ELR (cell line): Measurements from ENCODE around the gene BCAN.
"Not testable (repeated sequence)": the region's sequence is repeated elsewhere in the genome, so short reads cannot be mapped to it uniquely, and the experiment has no call there.

Experiments
- DNase-seq: peaks from one replicate; pipeline ENCODE4 v3.0.0-alpha.2; 2015; ENCODE audit warnings: low read depth

Gene BCAN

GRCh38 chr1:156616463-156616862 lies 25.5 kb upstream of the BCAN start:
- peak; percentile 37 for DNase-seq

DNA sequence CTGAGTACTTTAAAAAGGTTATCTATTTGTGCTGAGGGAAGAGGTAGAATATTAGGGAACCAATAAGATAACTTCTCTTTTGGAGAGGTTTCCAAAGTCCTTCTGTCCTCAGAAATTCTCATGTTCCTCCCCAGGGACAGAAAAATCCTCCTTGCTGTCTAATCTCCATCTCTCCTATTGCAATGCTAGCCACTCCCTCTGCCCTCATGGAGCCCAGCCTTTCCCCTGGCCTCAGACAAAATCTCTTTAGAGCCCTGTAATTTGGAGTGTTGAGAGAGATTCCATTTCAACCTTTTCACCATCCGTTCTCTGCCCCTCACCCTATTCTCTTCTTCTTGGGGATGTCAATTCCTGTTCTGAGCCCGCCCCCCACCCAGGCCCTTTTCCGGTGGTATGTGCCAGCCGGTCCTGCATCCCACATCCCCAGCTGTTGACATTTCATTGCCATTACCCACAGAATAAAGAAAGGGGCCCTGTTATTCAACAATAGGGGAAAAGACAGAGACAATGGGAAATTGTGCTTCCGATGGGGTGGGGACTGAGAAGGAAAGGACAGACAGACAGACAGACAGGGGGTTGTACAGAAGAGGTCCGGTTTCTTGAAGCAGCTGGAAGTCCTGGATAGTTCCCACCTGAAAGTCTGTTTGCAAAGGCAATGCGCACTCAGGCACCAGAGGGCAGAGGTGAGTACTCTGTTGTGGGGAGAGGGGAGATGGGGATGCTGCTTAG lies 22.9 kb upstream of the BCAN start, which contains the start of gene HAPLN2:
Gene HAPLN2, plus strand, starts transcription at position 563 of the 729 bp plus-strand sequence. CDS start 4,076 bp downstream, outside the sequence.
- DNase-seq: peak; percentile 42

- no peak for DNase-seq
These were observed 22.3 kb upstream of the BCAN start for GRCh38 chr1:156619582-156619955.

DNA sequence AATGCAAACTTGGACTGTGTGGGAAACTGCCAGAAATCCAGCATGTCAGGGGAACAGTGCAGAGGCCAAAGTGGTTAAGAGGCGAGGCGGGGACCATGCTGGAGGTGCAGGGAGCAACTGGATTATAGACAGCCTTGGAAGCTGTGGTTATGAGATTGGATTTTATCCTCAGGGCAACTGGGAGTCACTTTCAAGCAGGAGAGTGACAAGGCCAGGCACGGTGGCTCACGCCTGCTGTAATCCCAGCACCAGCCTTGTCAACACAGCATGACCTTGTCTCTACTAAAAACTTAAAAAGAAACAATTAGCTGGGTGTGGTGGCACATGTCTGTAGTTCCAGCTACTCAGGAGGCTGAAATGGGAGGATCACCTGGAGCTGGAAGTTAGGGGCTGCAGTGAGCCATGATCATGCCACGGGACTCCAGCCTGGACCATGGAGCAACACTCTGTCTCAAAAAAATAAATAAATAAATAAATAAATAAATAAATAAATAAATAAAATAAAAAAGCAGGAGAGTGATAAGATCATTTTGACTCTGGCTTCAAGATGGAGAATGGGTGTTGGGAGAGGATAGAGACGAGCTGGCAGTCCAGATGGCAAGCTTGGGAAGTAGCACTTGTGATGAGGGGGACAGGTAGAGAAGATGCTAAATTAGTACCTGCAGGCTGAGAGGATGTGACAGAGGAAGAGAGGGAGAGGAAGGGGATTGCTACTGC lies 19.2 kb upstream of the BCAN start:
- no peak for DNase-seq

GRCh38 chr1:156623946-156624813 lies 17.7 kb upstream of the BCAN start:
- DNase-seq: peak; percentile 71

GRCh38 chr1:156624814-156625435 lies 17.0 kb upstream of the BCAN start:
- no peak for DNase-seq

DNA sequence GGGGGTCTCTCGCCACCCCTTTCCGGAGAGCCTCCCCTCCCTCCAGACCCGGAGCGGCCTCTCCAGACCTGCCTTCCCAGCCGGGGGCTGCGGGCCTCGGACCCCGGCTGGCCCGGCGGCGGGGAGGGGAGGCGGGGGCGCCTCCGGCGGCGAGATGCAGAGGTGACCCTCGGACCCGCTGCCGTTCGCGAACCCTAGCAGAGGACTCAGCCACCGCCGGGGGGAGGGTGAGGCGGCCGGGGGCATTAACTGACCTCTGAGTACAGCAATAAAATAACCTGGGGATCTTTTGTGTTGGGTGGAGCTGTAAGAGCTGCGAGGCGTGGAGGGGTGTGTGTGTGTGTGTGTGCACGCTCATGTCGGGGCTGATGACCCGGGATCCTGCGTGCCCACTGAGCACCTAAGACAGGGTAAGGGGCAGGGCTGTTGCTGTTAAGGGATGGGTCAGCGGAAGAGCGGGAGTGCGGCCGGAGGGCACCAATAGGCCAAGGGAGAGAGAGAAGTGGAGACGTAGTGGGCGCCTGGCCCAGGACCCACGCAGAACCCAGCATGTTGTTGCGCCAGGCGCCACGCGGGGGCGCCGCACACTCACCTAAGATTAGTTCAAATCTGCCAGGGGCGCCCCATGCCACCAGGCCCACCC lies 16.4 kb upstream of the BCAN start:
- DNase-seq: peak; percentile 60

GRCh38 chr1:156626079-156626438 lies 15.9 kb upstream of the BCAN start:
- no peak for DNase-seq

DNA sequence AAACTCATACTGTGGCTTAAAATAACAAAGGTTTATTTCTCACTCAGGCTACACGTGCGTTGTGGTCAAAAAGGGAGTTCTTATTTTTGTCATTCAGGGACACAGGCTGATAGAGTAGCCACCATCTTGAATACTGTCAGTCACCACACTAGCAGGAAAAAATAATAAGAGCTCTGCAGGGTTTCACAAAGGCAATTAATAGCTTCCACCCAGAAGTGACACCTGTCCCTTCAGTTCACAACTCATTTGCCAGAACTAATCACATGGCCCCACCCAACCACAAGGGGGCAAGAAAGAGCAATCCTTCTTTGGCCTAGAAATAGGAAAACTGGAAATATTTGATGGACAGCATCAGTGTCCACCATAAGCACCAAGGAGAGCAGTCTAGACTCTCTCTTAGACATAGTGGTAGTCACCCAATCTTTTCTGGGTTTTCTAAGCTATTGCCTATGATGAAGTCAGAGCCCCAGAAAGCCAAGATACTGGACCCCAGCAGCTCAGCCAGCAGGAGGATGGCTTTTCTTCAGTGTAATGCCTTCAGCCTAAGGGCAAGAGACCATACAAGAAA lies 14.5 kb upstream of the BCAN start:
- peak; percentile 73 for DNase-seq

- DNase-seq: no peak
These were observed 12.0 kb upstream of the BCAN start for GRCh38 chr1:156629823-156630449.

DNA sequence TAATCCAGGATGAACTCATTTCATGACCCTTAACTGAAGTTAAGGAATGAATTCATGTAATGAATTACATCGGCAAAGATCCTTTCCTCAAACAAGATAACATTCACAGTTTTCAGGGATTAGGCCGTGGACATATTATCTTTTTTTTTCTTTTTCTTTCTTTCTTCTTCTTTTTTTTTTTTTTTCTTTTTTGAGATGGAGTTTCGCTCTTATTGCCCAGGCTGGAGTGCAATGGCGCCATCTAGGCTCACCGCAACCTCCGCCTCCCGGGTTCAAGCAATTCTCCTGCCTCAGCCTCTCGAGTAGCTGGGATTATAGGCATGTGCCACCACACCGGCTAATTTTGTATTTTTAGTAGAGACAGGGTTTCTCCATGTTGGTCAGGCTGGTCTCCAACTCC lies 10.8 kb upstream of the BCAN start:
- DNase-seq: not testable (repeated sequence)

DNA sequence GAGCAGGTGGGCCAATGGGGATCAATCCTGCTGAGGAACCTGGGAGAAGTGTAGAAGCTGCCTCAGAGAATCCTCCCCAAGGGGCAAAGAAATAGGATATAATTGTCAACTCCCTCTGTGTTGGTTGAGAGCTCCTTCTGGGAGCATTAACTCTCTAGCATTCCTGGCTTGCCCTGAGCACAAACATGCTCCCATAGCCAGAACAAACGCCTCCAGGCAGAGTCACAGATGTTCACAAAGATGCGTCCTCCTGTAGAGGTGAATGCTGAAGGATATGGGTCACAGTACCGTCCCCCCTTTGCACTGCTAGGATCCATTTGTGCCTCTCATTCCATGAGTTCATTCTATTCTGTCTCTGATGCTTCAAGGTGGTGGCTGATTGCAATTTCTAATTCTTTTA lies 9.6 kb upstream of the BCAN start:
- DNase-seq: no peak

DNA sequence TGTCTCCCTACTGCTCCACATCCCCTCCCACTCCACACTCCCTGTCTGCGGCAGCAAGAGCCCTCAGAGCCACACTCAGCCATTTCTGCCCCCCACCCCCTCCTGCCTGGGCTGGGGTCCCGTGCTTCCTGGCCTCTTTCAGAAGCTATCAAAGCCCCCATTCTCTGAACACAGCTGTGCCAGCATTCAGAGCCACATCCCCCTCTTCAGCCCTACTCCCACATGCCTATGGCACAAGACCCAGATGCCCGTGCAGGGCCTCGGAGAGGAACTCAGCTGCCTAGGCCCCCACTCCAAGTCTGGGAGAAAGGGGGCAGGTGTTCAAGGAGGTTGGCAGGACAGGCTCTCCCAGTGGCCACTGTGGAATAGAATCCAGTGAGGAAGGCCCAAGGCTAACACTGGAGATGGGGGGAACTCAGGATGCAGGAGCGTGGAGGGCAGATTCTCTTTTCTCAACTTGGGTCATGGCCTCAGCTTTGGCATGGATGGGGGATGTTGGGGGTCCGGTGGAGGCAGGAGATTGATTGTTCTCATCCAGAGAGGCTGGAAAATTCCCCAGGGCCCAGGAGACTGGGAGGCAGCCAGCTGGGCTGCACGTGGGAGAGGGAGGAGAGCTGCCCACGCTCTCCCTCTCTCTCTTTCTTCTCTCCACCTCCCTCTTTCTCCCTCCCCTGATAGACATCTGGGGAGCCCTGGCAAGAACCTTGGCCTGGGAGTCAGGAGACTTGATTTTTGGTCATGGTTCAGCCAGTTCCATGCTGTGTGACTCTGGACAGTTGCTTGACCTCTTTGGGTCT lies 3.5 kb upstream of the BCAN start:
- no peak for DNase-seq

DNA sequence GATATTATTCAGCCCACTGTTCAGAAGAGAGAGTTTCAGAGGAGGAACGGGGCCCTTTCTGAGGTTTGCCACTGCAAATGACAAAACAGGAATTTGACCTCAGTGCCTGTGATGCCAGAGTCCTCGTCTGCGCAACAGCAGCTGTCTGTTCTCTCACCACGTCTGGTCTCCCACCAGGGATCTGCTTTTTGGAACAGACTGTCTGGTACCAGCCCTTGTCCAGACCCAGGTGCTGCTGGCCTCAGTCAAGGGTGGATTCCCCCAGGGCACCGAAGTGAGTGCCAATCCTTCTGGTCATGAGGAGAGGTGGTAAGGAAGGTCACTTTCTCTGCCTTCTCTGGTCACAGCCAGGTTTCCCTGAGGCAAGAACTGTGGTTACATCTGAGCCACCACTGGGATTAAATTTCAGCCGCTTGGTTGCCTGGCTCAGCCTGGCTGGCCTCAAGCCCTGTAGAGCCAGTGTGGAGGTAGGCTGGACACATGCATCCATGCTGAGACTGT lies 2.3 kb upstream of the BCAN start:
- DNase-seq: peak; percentile 63

DNA sequence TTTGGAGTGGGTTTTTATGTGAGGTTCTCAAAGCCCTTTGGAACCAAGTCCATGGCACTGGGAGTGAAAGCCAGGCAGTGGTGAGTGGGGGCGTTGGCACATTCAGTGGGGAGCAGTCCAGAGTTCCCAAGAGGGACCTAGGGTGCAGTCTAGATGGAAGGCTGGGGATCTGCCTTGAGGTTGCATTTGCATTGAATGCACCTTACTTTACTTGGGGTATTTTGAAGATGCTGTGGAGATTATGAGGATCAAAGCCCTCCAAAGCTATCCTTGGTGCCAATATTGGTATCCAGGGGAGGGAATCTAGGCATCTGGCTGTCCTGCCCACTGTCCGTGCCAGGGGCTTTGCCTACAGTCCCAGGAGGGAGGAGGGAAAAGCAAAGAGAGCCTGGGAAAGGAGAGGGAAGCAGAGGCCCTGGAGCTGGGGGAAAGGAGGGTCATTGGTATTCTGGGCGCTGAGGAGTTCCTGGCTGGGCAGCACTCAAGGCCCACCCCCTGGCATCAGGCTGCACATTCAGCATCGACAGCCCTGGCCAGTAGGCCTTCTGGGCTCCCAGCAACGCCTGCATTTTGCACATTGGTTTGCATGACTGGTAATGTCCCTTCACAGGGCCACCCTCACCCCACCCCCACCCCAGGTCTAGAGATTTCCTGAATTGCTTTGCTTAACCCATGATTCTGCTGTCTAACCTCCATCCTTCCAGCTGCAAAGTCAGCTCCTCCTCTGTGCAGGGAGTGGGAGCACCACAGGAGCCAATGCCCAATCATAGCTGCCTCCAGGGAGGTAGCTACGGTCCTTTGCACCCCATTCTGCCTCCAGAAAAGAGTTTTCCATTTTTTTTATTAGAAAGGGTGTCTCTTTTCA lies 843 bp upstream of the BCAN start:
- no peak for DNase-seq

GRCh38 chr1:156642265-156643048 lies 540 bp downstream of the BCAN start:
- DNase-seq: no peak

- DNase-seq: no peak
These were observed 1.3 kb downstream of the BCAN start for GRCh38 chr1:156643049-156643777.

DNA sequence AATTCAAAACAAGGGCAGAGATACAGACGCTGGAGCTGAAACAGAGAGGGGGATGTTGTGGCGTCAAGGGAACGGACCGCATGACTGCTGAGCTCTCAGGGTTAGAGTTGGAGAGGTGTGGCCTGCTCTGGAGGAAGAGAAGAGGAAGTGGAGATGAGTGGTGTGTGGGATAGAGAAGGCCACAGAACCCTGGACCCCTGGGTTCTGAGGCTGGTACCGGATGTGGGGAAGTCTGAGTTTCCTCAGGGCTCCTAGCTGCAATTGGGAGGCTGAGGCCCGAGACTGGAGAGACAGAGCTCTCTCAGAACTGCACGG lies 1.8 kb downstream of the BCAN start:
- no peak for DNase-seq
